GM12865 (cell line): ENCODE data around the gene IGFN1.

Experiments
- DNase-seq: peaks from one replicate; pipeline ENCODE4 v3.0.0; 2010; ENCODE audit warnings: low read depth
- H3K4me3 ChIP-seq: 2 replicates; pipeline ENCODE4 v1.5.1; 2011; ENCODE audit warnings: mild to moderate bottlenecking, low read depth, low read length, control low read depth
- TF ChIP-seq, protein P1 (sequence below): IDR thresholded peaks from 2 replicates; pipeline ENCODE4 v1.5.1; 2011; ENCODE audit warnings: low read length, control low read depth, low read depth, inconsistent platforms; ENCODE audit not compliant: insufficient read depth; ENCODE audit errors: missing control alignments

IGFN1 gene

GRCh38 chr1:201277441-201277840 is 86.8 kb downstream of the IGFN1 start:
- TF ChIP-seq, protein P1, sequence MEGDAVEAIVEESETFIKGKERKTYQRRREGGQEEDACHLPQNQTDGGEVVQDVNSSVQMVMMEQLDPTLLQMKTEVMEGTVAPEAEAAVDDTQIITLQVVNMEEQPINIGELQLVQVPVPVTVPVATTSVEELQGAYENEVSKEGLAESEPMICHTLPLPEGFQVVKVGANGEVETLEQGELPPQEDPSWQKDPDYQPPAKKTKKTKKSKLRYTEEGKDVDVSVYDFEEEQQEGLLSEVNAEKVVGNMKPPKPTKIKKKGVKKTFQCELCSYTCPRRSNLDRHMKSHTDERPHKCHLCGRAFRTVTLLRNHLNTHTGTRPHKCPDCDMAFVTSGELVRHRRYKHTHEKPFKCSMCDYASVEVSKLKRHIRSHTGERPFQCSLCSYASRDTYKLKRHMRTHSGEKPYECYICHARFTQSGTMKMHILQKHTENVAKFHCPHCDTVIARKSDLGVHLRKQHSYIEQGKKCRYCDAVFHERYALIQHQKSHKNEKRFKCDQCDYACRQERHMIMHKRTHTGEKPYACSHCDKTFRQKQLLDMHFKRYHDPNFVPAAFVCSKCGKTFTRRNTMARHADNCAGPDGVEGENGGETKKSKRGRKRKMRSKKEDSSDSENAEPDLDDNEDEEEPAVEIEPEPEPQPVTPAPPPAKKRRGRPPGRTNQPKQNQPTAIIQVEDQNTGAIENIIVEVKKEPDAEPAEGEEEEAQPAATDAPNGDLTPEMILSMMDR = no peak
- no peak for DNase-seq
- no peak overlapping the region for H3K4me3 ChIP-seq
